Measurements from ENCODE around the gene DDHD1.

Gene DDHD1

DNA sequence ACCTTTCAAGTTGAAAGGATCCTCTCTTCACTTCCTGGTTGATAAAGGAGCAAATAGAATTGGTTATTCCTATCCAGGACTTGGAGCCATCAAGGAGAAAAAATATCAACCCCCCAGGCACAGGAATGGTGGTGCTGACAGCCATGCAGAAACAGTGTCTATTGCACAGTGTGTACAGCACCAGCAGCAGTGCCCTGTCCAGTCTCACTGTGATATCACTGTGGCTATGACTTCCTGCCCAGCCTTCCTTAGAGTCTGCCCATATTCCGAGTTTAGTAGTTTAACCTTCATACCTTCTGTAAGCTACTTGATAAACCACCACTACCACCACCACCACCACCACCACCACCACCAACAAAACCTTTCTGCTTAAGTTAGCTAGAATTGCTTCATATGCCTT lies 157.1 kb downstream of the DDHD1 start:
- no peak for DNase-seq (ENCODE audit: low spot score)

DNA sequence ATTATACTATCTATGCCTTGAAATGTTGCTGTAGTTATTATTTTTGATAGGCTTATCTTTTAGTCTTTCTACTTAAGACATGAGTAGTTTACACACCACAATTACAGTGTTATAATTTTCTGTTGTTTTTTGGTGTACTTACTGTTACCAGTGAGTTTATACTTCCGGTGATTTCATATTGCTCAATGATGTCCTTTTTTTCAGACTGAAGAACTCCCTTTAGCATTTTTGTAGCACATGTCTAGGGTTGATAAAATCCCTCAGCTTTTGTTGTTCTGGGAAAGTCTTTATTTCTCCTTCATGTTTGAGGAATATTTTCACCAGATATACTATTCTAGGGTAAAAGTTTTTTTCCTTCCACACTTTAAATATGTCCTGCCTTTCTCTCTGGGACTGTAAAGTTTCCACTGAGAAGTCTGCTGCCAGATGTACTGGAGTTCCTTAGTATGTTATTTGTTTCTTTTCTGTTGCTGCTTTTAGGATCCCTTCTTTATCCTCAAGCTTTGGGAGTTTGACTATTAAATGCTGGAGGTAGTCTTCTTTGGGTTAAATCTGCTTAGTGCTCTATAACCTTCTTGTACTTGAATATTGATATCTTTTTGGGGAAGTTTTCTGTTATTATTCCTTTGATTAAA lies 160.8 kb downstream of the DDHD1 start:
- no peak for DNase-seq (ENCODE audit: low spot score)

DNA sequence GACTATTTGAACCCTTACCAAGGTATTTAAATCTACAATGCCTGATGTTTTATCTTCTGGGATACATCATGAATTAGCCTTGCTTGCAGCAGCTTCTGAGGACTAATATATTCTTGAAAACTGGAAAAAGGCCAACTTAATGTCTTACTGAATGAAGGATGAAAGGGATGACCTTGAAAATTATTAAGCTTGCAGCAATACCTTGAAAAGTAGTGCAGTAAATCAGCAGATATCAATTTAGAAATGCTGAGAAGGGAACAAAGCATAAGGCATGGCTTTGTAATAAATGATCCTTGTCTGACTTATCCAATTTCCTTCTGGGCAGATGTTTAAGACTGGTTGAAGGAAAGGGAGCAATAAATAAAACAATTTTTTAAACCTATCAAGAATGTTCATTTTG lies 165.0 kb downstream of the DDHD1 start:
- DNase-seq (ENCODE audit: low spot score): no peak

DNA sequence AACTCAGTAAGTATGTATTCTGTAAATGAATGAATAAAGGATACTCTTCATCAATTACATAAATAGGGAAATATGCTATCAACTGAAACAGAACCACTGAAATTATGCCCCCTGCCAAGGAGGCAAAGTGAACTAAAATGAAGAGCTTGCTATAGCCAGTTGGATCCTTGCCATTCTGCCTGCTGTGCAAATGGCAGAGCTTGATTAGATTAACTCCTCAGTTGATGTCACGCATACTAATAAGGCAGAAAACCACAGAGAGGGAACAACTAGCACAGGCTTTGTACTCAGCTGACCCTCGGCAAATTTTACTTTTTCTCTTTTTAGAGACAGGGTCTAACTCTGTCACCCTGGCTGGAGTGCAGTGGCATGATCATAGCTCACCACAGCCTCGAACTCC lies 165.6 kb downstream of the DDHD1 start:
- DNase-seq (ENCODE audit: low spot score): no peak

DNA sequence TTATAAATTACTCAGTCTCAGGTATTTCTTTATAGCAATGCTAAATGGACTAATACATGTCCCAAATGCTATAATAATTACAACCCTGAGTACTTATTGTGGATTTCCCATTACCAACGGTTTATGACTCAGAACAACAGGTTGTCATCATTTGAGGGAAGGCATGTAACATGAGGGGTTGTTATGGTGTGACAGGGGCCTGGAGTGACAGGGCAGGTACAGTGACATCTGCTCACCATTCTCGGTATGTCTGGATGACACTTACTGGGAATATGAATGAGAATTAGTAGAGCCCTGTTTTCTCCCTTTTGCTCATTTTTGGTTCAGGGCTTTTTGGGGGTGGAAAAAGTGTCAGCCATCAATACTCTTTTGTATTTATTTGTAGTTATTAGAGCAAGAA lies 166.1 kb downstream of the DDHD1 start:
- no peak for DNase-seq (ENCODE audit: low spot score)
